ENCODE measurements around the gene TXLNA.

DNA sequence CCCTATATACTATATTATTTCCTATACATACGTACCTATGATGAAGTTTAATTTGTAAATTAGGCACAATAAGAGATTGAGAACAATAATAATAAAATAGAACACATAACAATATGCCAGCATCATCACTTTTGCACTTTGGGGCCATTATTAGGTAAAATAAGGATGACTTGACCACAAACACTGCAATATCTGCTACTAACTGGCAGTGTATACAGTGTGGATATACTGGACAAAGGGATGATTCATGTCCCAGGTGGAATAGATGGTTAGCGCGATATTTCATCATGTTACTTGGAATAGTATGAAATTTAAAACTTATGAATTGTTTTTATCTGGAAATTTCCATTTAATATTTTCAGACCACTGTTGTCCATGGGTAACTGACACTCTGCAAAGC, 35.4 kb upstream of the TXLNA start:
- TF ChIP-seq, protein P1, sequence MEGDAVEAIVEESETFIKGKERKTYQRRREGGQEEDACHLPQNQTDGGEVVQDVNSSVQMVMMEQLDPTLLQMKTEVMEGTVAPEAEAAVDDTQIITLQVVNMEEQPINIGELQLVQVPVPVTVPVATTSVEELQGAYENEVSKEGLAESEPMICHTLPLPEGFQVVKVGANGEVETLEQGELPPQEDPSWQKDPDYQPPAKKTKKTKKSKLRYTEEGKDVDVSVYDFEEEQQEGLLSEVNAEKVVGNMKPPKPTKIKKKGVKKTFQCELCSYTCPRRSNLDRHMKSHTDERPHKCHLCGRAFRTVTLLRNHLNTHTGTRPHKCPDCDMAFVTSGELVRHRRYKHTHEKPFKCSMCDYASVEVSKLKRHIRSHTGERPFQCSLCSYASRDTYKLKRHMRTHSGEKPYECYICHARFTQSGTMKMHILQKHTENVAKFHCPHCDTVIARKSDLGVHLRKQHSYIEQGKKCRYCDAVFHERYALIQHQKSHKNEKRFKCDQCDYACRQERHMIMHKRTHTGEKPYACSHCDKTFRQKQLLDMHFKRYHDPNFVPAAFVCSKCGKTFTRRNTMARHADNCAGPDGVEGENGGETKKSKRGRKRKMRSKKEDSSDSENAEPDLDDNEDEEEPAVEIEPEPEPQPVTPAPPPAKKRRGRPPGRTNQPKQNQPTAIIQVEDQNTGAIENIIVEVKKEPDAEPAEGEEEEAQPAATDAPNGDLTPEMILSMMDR (optimal IDR thresholded peaks at IDR 0.05 in 1 of 3, IDR thresholded peaks at IDR 0.05 in 1 of 3, conservative IDR thresholded peaks at IDR 0.05 in 1 of 3; ENCODE audit: extremely low read depth in 1 of 3, insufficient read depth in 2 of 3, low read length in 3 of 3): no peak
- no peak for TF ChIP-seq EZH2 (IDR thresholded peaks at IDR 0.05; ENCODE audit: low read length)

Data from keratinocyte (primary cell).